Measurements from ENCODE around the gene TMIGD2.

DNA sequence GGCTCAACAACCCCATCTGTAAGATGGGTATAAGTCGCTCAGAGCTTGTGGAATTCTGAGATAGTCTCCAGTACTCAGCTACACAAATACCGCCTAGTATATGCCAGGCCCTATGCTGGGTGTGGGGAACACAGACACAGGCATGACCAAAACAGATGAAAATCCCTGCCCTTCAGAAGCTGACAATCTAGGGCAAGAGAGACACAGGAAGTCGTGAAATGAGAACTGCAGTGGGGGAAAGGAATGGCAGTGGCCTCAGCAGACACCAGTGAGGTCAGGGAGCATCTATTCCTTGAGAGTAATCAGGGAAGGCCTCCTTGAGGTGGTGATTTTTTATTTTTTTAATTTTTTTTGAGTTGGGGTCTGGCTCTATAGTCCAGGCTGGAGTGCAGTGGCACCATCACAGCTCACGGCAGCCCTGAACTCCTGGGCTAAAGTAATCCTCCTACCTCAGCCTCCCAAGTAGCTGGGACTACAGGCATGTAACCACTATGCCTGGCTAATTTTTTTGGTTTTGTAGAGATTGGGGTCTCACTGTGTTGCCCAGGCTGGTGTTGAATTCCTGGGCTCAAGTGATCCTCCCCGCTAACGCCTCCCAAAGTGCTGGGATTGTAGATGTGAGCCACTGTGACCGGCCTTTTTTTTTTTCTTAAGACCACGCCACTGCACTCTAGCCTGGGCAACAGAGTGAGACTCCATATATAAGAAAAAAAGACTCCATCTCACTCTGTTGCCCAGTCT is 3.2 kb downstream of the TMIGD2 start:
- TF ChIP-seq, protein P1, sequence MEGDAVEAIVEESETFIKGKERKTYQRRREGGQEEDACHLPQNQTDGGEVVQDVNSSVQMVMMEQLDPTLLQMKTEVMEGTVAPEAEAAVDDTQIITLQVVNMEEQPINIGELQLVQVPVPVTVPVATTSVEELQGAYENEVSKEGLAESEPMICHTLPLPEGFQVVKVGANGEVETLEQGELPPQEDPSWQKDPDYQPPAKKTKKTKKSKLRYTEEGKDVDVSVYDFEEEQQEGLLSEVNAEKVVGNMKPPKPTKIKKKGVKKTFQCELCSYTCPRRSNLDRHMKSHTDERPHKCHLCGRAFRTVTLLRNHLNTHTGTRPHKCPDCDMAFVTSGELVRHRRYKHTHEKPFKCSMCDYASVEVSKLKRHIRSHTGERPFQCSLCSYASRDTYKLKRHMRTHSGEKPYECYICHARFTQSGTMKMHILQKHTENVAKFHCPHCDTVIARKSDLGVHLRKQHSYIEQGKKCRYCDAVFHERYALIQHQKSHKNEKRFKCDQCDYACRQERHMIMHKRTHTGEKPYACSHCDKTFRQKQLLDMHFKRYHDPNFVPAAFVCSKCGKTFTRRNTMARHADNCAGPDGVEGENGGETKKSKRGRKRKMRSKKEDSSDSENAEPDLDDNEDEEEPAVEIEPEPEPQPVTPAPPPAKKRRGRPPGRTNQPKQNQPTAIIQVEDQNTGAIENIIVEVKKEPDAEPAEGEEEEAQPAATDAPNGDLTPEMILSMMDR (conservative IDR thresholded peaks at IDR 0.05; ENCODE audit: low read depth, low read length) = no peak
- TF ChIP-seq EZH2 (IDR thresholded peaks at IDR 0.05; ENCODE audit: borderline replicate concordance, low read depth, low read length, poor library complexity, severe bottlenecking) = no peak
